HepG2 (cell line): ENCODE results near the gene TKTL1. TPM values are rescaled to one million over a fixed set of nuclear protein-coding genes. Genes with fewer than 3 reads are reported as not detected.

Experiments
- ATF3 ChIP-seq: sonication (generic); formaldehyde crosslinking; IDR thresholded peaks from 2 replicates; pipeline ENCODE4 v1.4.0; 2020; ENCODE audit warnings: missing genetic modification reagents
- CC2D1A ChIP-seq: sonication (generic); formaldehyde crosslinking; IDR thresholded peaks from 2 replicates; pipeline ENCODE4 v1.8.1; 2023; ENCODE audit warnings: mild to moderate bottlenecking, missing genetic modification reagents
- CEBPB ChIP-seq: IDR thresholded peaks from 2 replicates; pipeline ENCODE4 v1.6.1; 2011; ENCODE audit warnings: low read depth, low read length, improper control_type of control experiment, borderline replicate concordance
- MTERF4 ChIP-seq: sonication (generic); formaldehyde crosslinking; IDR thresholded peaks from 2 replicates; pipeline ENCODE4 v1.8.0; 2023; ENCODE audit warnings: mild to moderate bottlenecking, missing genetic modification reagents
- NFAT5 ChIP-seq: sonication (generic); formaldehyde crosslinking; IDR thresholded peaks from 2 replicates; pipeline ENCODE4 v1.4.0; 2020; ENCODE audit warnings: missing genetic modification reagents
- PAX8 ChIP-seq: sonication (generic); formaldehyde crosslinking; IDR thresholded peaks from 2 replicates; pipeline ENCODE4 v1.8.0; 2022; ENCODE audit warnings: mild to moderate bottlenecking, missing genetic modification reagents, borderline replicate concordance
- PCBP1 ChIP-seq: fragments of 200-400 bp; formaldehyde crosslinking; IDR thresholded peaks from 2 replicates; pipeline ENCODE4 v1.6.1; 2017; ENCODE audit warnings: mild to moderate bottlenecking, low read depth, low read length, borderline replicate concordance
- SRSF9 ChIP-seq: fragments of 200-400 bp; formaldehyde crosslinking; IDR thresholded peaks from 2 replicates; pipeline ENCODE4 v1.6.1; 2018; ENCODE audit warnings: borderline replicate concordance, mild to moderate bottlenecking, low read depth, low read length; ENCODE audit not compliant: insufficient read depth, poor library complexity, severe bottlenecking
- ZBTB40 ChIP-seq, 2 experiments: fragments of 450-650 bp in 1 of 2; sonication (generic) in 1 of 2; formaldehyde crosslinking in 1 of 2; IDR thresholded peaks; 2 replicates each; pipeline versions ENCODE4 v1.6.1 to v1.8.0; 2016 to 2022; ENCODE audit warnings: antibody characterized with exemption in 1 of 2, mild to moderate bottlenecking in 1 of 2, missing genetic modification reagents in 1 of 2
- ZBTB7A ChIP-seq: sonication (generic); formaldehyde crosslinking; IDR thresholded peaks from 2 replicates; pipeline ENCODE4 v1.8.0; 2022; ENCODE audit warnings: mild to moderate bottlenecking, missing genetic modification reagents
- ZNF207 ChIP-seq: fragments of 450-650 bp; IDR thresholded peaks from 2 replicates; pipeline ENCODE4 v1.6.1; 2016; ENCODE audit warnings: antibody characterized with exemption, borderline replicate concordance
- ZNF350 ChIP-seq: sonication (generic); formaldehyde crosslinking; IDR thresholded peaks from 2 replicates; pipeline ENCODE4 v1.4.0; 2020; ENCODE audit warnings: mild to moderate bottlenecking, low read depth, missing genetic modification reagents, borderline replicate concordance
- polyA plus RNA-seq, 8 experiments: library from polyadenylated mRNA; depleted of rRNA in 3 of 8; stranded (reverse) in 7 of 8; unstranded in 1 of 8; fragments of >200 nt; fragmentation: Illumina TruSeq in 4 of 8; extraction: Trizol in 4 of 8; gene quantifications; 2 replicates each; pipeline versions ENCODE4 v1.2.1 to v1.2.3, GENCODE V29; 2011 to 2016; ENCODE audit warnings: low read depth in 4 of 8, missing spikeins in 1 of 8, mixed read lengths in 1 of 8; ENCODE audit not compliant: insufficient read depth in 1 of 8
- total RNA-seq, 5 experiments: library from RNA; depleted of rRNA; stranded (reverse); fragments of >200 nt; fragmentation: Illumina TruSeq; extraction: Trizol; gene quantifications; 2 replicates each; pipeline ENCODE4 v1.2.3, GENCODE V29; 2016; ENCODE audit warnings: low read depth in 1 of 5

The TKTL1 gene
- total and polyA plus RNA-seq, 2 of the 13 experiments (the other 11 are each of a cell fraction or from before 2014, with no cell fraction given) = not detected

GRCh38 chrX:154378059-154378798, 82.6 kb downstream of the TKTL1 start (continued):
- no peak for TF ChIP-seq ZNF350
- no peak for TF ChIP-seq CEBPB
- no peak for TF ChIP-seq SRSF9
- no peak for TF ChIP-seq NFAT5 (CRISPR knock-in tag)
- TF ChIP-seq ATF3 (CRISPR knock-in tag) = no peak
- TF ChIP-seq PAX8 (CRISPR knock-in tag) = no peak
- TF ChIP-seq MTERF4 (CRISPR knock-in tag) = 0 out of 2 replicates have a peak, but pooled peaks have one; percentile 7
- TF ChIP-seq ZBTB7A (CRISPR knock-in tag) = no peak
- TF ChIP-seq CC2D1A (CRISPR knock-in tag) = no peak
- no peak for TF ChIP-seq ZBTB40 (IDR thresholded peaks at IDR 0.05)
- no peak; the same call in 1 of the 2 replicates for TF ChIP-seq ZBTB40 (CRISPR knock-in tag; IDR thresholded peaks at IDR 0.05)
- TF ChIP-seq PCBP1 = no peak
- no peak for TF ChIP-seq ZNF207
